Esophagus muscularis mucosa (tissue), 4 donors: ENCODE data around the gene MACC1.

Experiments used
- CTCF ChIP-seq, 3 experiments: fragments of 200-600 bp in 2 of 3; fragments of 450-650 bp in 1 of 3; sonication (generic) in 2 of 3; IDR thresholded peaks; one replicate each; pipeline ENCODE4 v1.5.1; 2017 to 2019; ENCODE audit warnings: antibody characterized with exemption in 3 of 3, mild to moderate bottlenecking in 2 of 3, moderate library complexity in 1 of 3
- EP300 ChIP-seq: sonication (generic); formaldehyde crosslinking; IDR thresholded peaks from one replicate; pipeline ENCODE4 v1.6.1; 2017; ENCODE audit warnings: antibody characterized with exemption
- POLR2A ChIP-seq: fragments of 450-650 bp; IDR thresholded peaks from one replicate; pipeline ENCODE4 v1.6.1; 2017; ENCODE audit warnings: antibody characterized with exemption, moderate library complexity, mild to moderate bottlenecking, low read depth
- POLR2AphosphoS5 ChIP-seq, 2 donors: sonication (generic); formaldehyde crosslinking; IDR thresholded peaks; one replicate each; pipeline ENCODE4 v1.6.1; 2017; ENCODE audit warnings: antibody characterized with exemption in 2 of 2

- TF ChIP-seq POLR2A (no peak), CTCF (IDR thresholded peaks at IDR 0.05) (no peak), POLR2AphosphoS5 (IDR thresholded peaks at IDR 0.05) (no peak), EP300 (no peak)
These were observed 85.4 kb downstream of the MACC1 start for GRCh38 chr7:20131776-20132175.
